Measurements from ENCODE around the gene OPN4. TPM values are rescaled to one million over a fixed set of nuclear protein-coding genes. Genes with fewer than 3 reads are reported as not detected.

The OPN4 gene
- total and polyA plus RNA-seq, 9 of the 15 experiments (the other 6 are each of a cell fraction or from before 2014, with no cell fraction given) = not detected

DNA sequence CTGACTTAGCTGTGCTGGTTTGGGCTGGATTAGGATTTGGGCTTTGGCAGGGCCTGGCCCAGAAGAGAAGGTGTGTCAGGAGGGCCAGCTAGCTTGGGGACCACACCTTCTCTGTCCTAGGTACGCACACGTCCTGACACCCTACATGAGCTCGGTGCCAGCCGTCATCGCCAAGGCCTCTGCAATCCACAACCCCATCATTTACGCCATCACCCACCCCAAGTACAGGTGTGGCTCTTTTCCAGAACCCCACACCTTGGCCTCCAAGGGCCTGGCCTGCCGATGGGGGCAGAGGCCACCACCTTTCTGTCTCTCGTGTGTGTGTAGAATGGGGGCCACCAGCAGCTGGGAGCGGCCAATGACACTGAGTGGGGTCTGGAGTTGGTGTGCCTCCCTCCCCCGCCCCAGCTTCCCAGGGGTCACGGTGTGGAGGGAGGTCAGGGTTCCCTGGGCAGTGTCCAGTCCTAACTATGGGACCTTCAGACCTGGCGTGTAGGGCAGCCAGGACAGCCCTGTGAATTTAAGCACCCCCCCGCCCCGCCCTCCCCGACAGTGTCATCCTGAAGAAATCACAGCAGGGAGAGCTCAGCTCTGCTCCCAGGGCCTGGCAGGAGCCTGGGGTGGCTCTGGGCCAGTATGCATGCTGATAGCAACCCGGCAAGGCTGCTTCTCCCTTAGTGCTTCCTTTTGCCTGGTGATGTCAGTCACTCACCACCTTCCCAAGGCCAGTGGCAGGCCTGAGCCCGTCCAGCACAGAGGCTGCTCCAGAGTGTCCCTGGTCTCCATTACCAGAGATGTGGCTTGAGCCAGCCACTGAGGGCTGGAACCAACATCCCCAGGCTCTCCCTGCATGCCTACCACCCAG, 7.0 kb downstream of the OPN4 start (continued):
- TF ChIP-seq, protein P1, sequence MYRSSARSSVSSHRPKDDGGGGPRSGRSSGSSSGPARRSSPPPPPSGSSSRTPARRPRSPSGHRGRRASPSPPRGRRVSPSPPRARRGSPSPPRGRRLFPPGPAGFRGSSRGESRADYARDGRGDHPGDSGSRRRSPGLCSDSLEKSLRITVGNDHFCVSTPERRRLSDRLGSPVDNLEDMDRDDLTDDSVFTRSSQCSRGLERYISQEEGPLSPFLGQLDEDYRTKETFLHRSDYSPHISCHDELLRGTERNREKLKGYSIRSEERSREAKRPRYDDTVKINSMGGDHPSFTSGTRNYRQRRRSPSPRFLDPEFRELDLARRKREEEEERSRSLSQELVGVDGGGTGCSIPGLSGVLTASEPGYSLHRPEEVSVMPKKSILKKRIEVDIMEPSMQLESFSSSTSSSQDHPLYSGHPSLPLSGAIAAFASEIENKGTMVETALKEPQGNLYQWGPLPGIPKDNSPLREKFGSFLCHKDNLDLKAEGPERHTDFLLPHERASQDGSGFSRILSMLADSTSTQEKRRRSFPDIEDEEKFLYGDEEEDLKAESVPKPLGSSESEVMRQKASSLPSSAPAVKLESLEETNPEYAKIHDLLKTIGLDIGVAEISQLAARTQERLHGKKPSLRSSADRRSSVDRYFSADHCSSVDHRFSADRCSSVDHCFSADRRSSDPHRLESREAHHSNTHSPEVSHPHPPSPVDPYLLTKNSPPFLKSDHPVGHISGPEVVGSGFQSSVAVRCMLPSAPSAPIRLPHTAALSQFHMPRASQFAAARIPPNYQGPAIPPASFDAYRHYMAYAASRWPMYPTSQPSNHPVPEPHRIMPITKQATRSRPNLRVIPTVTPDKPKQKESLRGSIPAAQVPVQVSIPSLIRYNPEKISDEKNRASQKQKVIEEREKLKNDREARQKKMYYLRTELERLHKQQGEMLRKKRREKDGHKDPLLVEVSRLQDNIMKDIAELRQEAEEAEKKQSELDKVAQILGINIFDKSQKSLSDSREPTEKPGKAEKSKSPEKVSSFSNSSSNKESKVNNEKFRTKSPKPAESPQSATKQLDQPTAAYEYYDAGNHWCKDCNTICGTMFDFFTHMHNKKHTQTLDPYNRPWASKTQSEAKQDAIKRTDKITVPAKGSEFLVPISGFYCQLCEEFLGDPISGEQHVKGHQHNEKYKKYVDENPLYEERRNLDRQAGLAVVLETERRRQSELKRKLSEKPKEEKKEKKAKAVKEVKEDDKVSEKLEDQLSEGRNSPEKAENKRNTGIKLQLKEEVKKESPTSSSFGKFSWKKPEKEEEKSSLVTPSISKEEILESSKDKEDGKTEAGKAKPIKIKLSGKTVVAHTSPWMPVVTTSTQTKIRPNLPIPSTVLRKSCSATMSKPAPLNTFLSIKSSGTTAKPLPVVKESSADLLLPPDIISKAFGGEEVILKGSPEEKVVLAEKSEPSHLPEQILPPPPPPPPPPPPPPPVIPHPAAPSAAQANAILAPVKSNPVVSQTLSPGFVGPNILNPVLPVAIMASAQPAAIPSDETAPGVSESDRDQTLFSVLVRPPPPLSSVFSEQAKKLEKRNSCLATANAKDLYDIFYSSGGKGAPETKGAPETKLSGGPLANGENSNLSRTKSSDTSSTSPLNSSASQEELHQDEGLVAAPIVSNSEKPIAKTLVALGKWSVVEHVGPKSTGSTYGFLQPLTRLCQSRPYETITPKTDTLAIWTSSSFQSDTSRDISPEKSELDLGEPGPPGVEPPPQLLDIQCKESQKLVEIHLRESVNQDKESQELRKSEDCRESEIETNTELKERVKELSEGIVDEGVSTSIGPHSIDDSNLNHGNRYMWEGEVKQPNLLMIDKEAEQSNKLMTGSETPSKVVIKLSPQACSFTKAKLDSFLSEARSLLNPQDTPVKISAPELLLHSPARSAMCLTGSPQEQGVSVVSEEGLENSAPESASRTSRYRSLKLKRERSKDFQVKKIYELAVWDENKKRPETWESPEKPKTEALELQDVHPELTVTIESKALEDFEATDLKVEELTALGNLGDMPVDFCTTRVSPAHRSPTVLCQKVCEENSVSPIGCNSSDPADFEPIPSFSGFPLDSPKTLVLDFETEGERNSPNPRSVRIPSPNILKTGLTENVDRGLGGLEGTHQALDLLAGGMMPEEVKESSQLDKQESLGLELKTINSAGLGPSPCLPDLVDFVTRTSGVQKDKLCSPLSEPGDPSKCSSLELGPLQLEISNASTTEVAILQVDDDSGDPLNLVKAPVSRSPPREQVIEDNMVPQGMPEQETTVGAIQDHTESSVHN (IDR thresholded peaks at IDR 0.05; ENCODE audit: borderline replicate concordance in 1 of 2, low read depth in 1 of 2) = no peak
- TF ChIP-seq RBM25 (IDR thresholded peaks at IDR 0.05; ENCODE audit: low read depth, low read length, severe bottlenecking) = no peak
- TF ChIP-seq NCOA2 (IDR thresholded peaks at IDR 0.05; ENCODE audit: partially characterized antibody in 2 of 2) = no peak
- TF ChIP-seq XRCC3 (IDR thresholded peaks at IDR 0.05) = no peak
- no peak for TF ChIP-seq ZNF699 (CRISPR knock-in tag; IDR thresholded peaks at IDR 0.05; ENCODE audit: insufficient replicate concordance)
